Activated CD4-positive, alpha-beta T cell treated with anti-CD3 and anti-CD28 coated beads, Interleukin-2, amount 10 ng/mL, durations not matched to agents 7 days and 5 days (primary cell): ENCODE measurements around the gene GNB1L. TPM values are rescaled to one million over a fixed set of nuclear protein-coding genes. Genes with fewer than 3 reads are reported as not detected.

ENCODE experiments used
- total RNA-seq, 2 experiments: library from RNA; stranded (reverse); gene quantifications; one replicate each; pipeline ENCODE4 v1.2.3, GENCODE V29; 2021

The GNB1L gene
- total RNA-seq, 2 experiments from 2014 or later: 5.3 to 7.3 TPM

Other genes with a start within 250 kb of the GNB1L start
- not detected for gene SEPTIN5, start 140.4 kb downstream of the GNB1L start, total RNA-seq
- not detected for gene GP1BB, start 131.3 kb downstream of the GNB1L start, total RNA-seq
- not detected for gene TBX1, start 94.1 kb downstream of the GNB1L start, total RNA-seq
- gene RTL10, start within 50 bp of the GNB1L start, total RNA-seq: 10 to 100 TPM; 21.4 to 21.5 TPM
- 10 to 100 TPM; 71.8 to 74.8 TPM for gene COMT, start 86.9 kb upstream of the GNB1L start, total RNA-seq
- gene TXNRD2, start 86.9 kb upstream of the GNB1L start, total RNA-seq: 10 to 100 TPM; 19.3 to 21.9 TPM
- gene ARVCF, start 161.9 kb upstream of the GNB1L start, total RNA-seq: 1 to 10 TPM in 1 of 2 experiments, under 1 TPM in 1; 0.89 to 1.2 TPM
- 10 to 100 TPM; 36.7 to 39.7 TPM for gene TANGO2, start 166.2 kb upstream of the GNB1L start, total RNA-seq
- gene DGCR8, start 225.4 kb upstream of the GNB1L start, total RNA-seq: 10 to 100 TPM; 51.2 to 54.5 TPM